ENCODE results near the gene STK38.

Gene STK38

DNA sequence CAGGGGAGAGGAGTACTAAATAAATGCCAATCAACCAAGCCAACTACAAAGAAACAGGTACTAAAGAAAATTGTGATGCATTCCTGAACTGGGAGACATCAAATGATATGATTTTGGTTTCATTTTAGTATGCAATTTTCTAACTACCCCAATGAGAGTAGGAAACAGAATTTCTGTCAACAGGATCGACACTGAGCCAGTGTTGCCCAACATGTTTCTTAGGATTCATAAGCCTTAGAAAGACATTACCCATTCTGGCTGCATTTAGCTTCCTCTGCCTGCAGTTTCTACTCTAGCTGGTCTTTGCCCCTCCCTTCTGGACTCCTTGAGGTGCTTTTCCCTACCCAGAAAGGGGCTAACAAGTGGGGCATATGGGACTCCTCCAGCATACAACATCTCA is 54.7 kb downstream of the STK38 start:
- no peak for TF ChIP-seq GATA3 (IDR thresholded peaks at IDR 0.05; ENCODE audit: low read depth, low read length)
- TF ChIP-seq GATA2 (IDR thresholded peaks at IDR 0.05; ENCODE audit: low read depth, low read length), result no peak

GRCh38 chr6:36492092-36492491 is 55.2 kb downstream of the STK38 start:
- no peak for TF ChIP-seq GATA2 (IDR thresholded peaks at IDR 0.05; ENCODE audit: low read depth, low read length)
- no peak for TF ChIP-seq GATA3 (IDR thresholded peaks at IDR 0.05; ENCODE audit: low read depth, low read length)

- no peak for TF ChIP-seq GATA2 (IDR thresholded peaks at IDR 0.05; ENCODE audit: low read depth, low read length)
- no peak for TF ChIP-seq GATA3 (IDR thresholded peaks at IDR 0.05; ENCODE audit: low read depth, low read length)
Measured at GRCh38 chr6:36491378-36491965, 55.8 kb downstream of the STK38 start.

- TF ChIP-seq GATA2 (IDR thresholded peaks at IDR 0.05; ENCODE audit: low read depth, low read length) (no peak), GATA3 (IDR thresholded peaks at IDR 0.05; ENCODE audit: low read depth, low read length) (no peak)
Measured at GRCh38 chr6:36489426-36489825, 57.9 kb downstream of the STK38 start.

DNA sequence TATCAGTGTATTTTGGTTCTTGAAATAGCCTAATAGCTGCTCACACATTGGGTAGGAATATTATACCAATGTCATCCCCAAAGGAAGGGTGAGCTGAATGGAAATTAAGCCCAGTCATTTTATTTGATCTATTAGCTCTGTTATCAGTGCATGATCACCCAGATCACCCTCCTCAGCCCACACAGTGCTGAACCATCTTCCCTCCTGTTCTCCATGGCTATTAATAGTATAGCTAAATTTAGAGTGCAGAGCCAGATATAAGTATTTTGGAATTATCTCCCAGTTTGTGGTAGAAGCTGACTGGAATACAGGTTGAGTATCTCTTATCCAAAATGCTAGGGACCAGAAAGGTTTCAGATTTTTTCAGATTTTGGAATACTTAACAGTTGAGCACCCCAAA is 59.1 kb downstream of the STK38 start:
- TF ChIP-seq GATA2 (IDR thresholded peaks at IDR 0.05; ENCODE audit: low read depth, low read length) (no peak), GATA3 (IDR thresholded peaks at IDR 0.05; ENCODE audit: low read depth, low read length) (no peak)

DNA sequence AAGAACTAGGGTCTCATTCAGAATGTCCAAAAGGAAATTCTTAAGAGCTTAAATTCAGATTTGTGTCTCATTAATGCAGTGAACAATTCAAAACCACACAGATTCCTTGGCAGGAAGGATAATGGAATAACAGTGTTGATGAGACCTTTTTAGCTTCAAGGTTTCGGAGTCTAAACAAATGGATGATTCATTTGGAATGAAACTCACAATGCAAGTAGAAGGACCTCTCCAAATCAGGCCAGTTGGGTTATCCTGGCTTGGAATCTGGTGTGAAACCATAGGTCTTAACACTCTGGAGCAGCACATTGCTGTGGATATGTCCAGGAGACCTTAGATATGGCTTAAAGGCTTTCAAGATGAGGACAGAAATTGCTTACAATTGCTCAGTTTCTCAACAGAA is 59.6 kb downstream of the STK38 start:
- TF ChIP-seq GATA2 (IDR thresholded peaks at IDR 0.05; ENCODE audit: low read depth, low read length), result no peak
- no peak for TF ChIP-seq GATA3 (IDR thresholded peaks at IDR 0.05; ENCODE audit: low read depth, low read length)

GRCh38 chr6:36484736-36485135 is 62.5 kb downstream of the STK38 start:
- TF ChIP-seq GATA2 (IDR thresholded peaks at IDR 0.05; ENCODE audit: low read depth, low read length), result no peak
- no peak for TF ChIP-seq GATA3 (IDR thresholded peaks at IDR 0.05; ENCODE audit: low read depth, low read length)

GRCh38 chr6:36479256-36479655 is 68.0 kb downstream of the STK38 start:
- no peak for TF ChIP-seq GATA2 (IDR thresholded peaks at IDR 0.05; ENCODE audit: low read depth, low read length)

DNA sequence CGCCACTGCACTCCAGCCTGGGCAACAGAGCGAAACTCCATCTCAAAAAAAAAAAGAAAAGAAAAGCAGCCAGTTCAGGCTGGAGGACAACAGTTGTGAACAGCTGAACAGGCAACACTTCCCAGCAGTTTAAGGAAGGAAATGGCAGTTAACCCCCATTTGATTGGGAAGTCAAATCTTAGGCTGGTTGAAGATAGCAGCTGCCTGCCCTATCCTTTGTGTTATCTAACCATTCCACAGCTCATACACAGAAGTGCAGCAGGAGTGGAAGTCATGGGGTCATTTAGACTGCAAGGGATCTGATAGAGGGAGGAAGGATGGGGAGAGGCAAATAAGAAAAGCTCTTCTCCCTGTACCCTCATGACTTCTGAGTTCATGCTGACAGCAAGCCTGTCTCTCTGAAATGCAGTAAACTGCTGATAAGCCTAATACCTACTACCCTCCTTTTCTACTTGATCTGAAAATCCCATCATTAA is 69.2 kb downstream of the STK38 start:
- TF ChIP-seq GATA2 (IDR thresholded peaks at IDR 0.05; ENCODE audit: low read depth, low read length) (no peak), GATA3 (IDR thresholded peaks at IDR 0.05; ENCODE audit: low read depth, low read length) (no peak)

DNA sequence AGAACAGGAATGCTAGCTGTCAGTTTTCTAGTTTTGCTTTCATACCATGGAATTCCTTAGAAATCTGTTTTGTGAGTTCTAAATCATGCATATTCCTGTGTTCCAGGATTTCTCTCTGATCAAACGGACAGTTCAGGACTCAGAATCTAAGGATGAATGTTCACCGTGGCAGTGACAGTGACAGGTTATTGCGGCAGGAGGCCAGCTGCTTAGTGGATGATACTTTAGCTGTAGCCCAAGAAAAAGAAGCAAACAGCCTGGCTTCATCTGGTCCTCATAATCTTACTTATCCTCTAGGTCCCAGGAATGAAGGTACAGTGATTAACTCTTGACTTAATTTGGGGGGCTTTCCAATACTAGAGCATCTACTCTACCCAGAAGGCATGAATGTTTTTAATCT is 77.3 kb downstream of the STK38 start:
- no peak for TF ChIP-seq GATA2 (IDR thresholded peaks at IDR 0.05; ENCODE audit: low read depth, low read length)
- no peak for TF ChIP-seq GATA3 (IDR thresholded peaks at IDR 0.05; ENCODE audit: low read depth, low read length)

DNA sequence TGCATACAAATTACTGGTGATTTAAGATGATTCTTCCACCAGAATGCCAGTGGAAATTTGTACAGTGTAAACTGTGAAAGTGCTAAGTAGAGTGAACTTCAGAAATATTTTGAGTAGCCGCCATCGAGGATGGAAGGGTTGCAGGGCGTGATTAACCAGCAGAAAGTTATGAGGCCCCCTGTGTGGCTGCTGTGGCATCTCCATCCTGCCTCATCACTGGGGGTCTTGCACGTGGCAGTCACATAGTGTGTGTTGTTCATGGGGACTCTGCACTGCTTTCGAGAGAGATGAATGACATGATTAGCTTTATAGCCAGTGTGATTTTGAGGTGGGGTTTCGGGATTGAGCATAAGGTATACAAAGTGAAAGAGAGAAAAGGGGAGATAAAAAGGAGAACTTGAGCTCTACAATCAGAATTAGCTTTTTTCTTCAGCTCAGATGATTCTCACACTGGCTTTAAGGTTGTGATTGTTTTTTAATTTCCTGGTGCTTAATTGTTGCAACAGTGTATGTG is 78.1 kb downstream of the STK38 start:
- no peak for TF ChIP-seq GATA3 (IDR thresholded peaks at IDR 0.05; ENCODE audit: low read depth, low read length)
- no peak for TF ChIP-seq GATA2 (IDR thresholded peaks at IDR 0.05; ENCODE audit: low read depth, low read length)

- TF ChIP-seq GATA2 (IDR thresholded peaks at IDR 0.05; ENCODE audit: low read depth, low read length) (no peak), GATA3 (IDR thresholded peaks at IDR 0.05; ENCODE audit: low read depth, low read length) (no peak)
Measured at GRCh38 chr6:36467625-36468024, 79.7 kb downstream of the STK38 start.

DNA sequence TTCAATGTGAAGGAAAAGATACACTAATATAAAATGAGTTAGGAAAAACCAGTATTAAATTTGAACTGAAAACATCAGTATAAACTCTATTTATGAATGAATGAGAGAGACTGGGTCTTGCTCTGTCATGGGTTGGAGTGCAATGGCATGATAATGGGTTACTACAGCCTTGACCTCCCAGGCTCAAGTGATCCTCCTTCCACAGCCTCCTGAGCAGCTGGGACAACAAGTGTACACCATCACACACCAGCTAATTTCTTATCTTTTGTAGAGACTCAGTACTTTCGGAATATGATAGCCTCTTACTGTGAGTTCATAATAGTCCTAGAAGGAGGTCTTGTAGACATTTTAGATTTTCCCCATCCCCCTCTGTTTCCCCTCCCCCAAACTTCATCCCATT is 83.0 kb downstream of the STK38 start:
- no peak for TF ChIP-seq GATA2 (IDR thresholded peaks at IDR 0.05; ENCODE audit: low read depth, low read length)
- no peak for TF ChIP-seq GATA3 (IDR thresholded peaks at IDR 0.05; ENCODE audit: low read depth, low read length)

- TF ChIP-seq GATA3 (IDR thresholded peaks at IDR 0.05; ENCODE audit: low read depth, low read length), result no peak
- TF ChIP-seq GATA2 (IDR thresholded peaks at IDR 0.05; ENCODE audit: low read depth, low read length), result no peak
Measured at GRCh38 chr6:36463676-36464075, 83.6 kb downstream of the STK38 start.

DNA sequence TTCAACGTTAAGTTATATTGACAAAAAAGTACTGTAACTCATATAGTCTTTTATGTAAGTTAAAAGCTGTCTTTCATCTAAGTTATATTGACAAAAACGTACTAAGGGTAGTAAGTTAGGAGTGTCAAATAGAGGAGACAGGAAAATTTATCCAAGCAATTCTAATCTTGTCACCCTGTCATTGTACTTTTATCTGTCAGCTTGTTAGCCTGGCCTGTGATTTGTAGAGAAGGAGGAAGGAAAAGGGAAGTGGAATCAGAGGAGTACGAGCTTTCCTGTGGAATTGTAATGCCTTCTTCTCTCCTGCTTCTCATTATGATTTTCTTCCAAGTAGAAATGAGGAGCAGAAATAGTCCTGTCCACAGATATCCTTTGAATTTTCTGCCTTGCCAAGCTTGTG is 85.6 kb downstream of the STK38 start:
- TF ChIP-seq GATA2 (IDR thresholded peaks at IDR 0.05; ENCODE audit: low read depth, low read length) (no peak), GATA3 (IDR thresholded peaks at IDR 0.05; ENCODE audit: low read depth, low read length) (no peak)

GRCh38 chr6:36460916-36461315 is 86.4 kb downstream of the STK38 start:
- no peak for TF ChIP-seq GATA3 (IDR thresholded peaks at IDR 0.05; ENCODE audit: low read depth, low read length)
- no peak for TF ChIP-seq GATA2 (IDR thresholded peaks at IDR 0.05; ENCODE audit: low read depth, low read length)
